ENCODE results near the gene KLK11.

Gene KLK11, protein sequence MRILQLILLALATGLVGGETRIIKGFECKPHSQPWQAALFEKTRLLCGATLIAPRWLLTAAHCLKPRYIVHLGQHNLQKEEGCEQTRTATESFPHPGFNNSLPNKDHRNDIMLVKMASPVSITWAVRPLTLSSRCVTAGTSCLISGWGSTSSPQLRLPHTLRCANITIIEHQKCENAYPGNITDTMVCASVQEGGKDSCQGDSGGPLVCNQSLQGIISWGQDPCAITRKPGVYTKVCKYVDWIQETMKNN

DNA sequence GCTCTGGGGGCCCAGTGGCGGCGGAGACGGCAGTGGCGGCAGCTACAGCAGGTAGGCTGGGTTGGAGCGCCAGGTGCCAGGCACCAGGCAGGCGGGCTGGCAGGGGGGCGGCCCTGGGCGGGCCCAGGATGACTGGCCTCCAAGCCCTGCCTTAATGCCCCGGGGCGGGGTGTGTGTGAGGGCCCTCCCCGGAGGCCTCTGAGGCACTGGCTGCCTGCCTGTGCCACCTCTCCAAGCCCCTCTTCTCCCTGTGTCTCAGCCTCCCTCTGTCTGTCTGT, at the start of gene KLK11:
Gene KLK11, minus strand, starts transcription at position 63 of the 278 bp plus-strand sequence. CDS start 985 bp downstream, outside the sequence.
- no peak for DNase-seq (ENCODE audit: low read depth)

- DNase-seq (ENCODE audit: low read depth): no peak
These were observed 49.6 kb upstream of the KLK11 start for GRCh38 chr19:51075998-51076397.

DNA sequence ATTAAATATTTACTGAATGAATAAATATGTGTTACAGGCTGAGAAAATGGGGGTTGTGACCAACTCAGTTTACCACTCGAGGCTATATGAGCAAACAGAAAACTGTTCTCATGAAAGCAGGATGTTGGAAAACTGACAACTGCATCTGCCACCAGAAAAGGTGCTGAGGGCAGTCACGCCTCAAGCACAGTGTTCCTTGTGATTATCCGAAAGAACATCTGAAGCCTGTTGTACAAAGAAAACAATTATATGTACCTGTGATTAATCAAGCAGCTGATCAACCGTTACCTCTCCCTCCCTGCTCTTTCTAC, 44.6 kb upstream of the KLK11 start:
- no peak for DNase-seq (ENCODE audit: low read depth)

DNA sequence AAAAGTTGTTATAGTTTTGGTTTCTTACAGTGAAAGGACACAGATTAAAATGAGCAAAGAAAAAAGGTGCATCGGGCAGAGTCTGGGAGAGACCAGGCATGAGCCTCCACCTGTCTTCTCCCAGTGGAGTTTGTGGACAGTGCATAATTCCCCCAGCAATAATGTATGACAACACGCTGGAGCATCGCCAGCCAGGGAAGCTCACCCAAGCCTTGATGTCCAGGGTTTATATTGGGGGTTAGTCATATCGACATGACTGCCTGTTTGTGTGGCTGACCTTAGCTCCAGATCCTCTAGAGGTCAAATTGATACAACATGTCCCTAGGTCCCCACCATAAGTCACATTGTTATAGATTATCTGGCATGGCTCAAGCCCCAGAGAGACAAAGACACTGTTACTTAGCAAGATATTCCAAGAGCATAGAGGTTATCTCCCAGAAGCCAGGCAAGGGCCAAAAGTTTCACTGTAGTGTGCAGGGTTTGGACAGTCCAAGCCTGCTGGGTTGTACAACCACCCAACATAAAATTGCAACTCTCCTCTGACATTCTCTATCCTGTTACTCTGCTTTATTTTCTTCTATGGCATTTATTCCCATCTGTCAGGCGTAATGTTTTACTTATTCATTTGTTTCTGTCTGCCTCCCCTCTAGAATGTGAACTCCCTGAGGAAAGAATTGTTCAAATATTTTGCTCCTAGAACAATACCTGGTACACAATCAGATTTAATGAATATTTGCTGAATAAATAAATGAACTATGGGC, 44.1 kb upstream of the KLK11 start:
- no peak for DNase-seq (ENCODE audit: low read depth)

- DNase-seq (ENCODE audit: low read depth): no peak
These were observed 40.2 kb upstream of the KLK11 start for GRCh38 chr19:51066393-51067186.

GRCh38 chr19:51065221-51065960, 39.0 kb upstream of the KLK11 start:
- DNase-seq (ENCODE audit: low read depth): no peak

DNA sequence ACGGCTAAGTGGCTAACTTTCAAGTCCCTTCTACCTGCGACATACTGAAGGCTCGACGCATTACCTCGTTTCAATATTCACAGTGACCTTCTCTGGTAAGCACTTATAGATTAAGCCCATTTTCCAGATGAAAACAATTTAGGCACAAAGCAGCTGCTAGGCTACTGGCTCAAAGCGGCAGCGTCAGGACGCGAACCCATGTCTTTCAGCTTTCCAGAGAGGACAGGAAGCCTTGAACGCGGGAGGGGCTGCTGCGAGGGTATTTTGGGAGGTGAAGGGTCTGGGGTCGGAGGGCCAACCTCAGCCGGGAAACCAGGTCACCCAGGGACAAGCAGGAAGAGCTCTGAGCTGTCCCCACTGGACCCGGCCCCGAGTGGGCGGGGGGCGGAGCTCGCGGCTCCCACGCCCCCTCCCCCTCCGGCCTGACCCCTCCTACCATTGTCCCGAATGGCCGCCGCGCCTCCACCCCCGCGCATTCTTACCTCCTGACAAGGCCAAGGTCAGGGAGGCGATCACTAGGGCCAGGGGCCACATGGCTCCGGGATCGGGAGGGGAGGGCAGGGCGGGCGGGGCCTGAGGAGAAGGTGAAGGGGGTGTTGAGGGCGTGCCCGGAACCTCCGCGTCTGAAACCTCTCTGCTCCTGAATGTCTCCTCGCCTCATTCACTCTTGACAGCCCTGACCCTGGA, 38.3 kb upstream of the KLK11 start, which contains the start of gene KLK13:
Gene KLK13, minus strand, starts transcription at position 559 of the 687 bp plus-strand sequence. Its CDS starts 25 bp downstream, at position 534.
- no peak for DNase-seq (ENCODE audit: low read depth)

DNA sequence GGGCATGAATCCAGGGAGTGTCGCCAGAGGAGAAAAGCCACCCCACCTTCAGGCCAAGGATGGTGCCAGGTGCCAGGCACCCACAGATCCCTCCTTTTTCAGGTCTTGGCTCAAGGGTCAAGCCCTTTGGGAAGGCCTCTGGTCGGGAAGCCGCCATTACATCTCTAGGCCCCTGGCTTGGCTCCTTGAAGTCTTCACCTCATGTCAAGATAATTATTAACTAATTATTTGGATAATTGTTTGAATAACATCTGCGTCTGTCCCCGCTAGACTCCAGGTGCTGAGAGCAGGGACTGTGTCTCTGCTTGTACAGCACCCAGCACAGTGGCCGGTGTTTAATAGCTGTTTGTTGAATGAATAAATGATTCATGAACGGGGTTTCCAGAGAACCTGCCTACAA, 37.2 kb upstream of the KLK11 start:
- DNase-seq (ENCODE audit: low read depth): no peak

GRCh38 chr19:51060973-51061372, 34.6 kb upstream of the KLK11 start:
- DNase-seq (ENCODE audit: low read depth): no peak

GRCh38 chr19:51060336-51060735, 33.9 kb upstream of the KLK11 start:
- no peak for DNase-seq (ENCODE audit: low read depth)

DNA sequence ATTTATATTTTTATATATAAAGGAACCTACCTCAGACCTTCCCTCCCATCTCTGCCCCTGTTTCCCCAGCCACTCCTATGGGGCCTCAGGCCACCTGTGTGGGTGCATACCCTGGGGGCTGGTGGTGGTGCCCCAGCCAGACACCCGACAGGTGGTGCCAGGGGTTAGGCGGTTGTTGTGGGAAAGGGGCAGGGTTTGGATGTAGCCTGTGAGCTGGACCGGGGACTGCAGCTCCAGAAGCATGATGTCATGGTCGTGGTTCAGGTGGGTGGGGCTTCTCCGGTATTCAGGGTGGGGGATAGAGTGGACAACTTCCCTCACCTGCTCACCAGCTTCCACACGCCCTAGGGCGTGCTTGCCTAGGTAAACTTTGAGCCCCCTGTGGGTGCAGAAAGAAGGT, 33.3 kb upstream of the KLK11 start:
- no peak for DNase-seq (ENCODE audit: low read depth)

- DNase-seq (ENCODE audit: low read depth): no peak
These were observed 29.4 kb upstream of the KLK11 start for GRCh38 chr19:51055866-51056265.

DNA sequence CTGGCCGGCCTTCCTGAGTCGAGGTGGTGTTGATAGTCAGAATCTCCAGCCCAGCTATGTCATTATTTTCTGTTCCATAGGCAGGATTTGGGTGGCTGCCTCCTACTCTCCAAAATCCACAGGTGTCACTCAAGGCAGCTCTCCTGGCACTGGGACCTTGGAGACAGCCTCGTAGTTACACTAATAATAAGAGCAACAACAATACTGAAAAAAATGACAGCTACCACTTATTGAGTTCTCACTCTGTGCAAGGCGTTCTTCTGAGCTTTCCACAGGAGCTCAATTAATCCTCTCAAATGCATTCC, 20.6 kb upstream of the KLK11 start:
- DNase-seq (ENCODE audit: low read depth): no peak

DNA sequence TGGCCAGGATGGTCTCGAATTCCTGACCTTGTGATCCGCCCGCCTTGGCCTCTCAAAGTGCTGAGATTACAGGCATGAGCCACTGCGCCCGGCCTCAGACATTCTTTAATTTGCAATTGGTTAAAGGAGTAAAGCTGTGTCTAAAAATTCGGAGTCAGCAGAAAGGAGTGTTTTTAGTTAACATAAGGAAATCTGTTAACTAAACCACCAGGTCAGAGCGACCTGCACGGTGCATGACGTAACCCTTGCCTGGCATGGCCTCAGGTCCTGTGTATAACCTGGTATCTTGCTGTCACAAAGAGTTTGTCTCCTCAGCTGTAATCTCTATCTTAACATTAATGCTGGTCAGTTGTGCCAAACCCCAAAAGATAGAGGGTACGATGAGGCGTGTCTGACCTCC, 17.9 kb upstream of the KLK11 start:
- DNase-seq (ENCODE audit: low read depth): no peak

DNA sequence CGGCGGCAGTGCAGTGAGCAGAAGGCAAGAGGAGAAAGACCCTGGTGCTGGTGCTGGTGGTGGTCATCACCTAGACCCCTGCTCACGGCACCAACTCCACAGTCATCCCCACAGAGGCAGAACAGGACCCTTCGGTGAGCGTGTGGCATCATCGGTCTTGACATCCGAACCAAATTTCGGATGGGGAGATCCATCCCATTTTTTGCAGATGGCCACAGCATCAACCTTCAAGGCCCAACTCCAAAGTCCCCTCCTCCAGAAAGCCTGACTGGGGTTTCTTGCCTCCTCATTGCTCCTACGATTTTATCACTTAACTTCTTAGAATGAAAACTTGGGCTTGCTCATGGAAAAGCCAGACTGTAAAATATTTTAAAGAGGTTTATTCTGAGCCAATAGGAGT, 17.1 kb upstream of the KLK11 start:
- no peak for DNase-seq (ENCODE audit: low read depth)

DNA sequence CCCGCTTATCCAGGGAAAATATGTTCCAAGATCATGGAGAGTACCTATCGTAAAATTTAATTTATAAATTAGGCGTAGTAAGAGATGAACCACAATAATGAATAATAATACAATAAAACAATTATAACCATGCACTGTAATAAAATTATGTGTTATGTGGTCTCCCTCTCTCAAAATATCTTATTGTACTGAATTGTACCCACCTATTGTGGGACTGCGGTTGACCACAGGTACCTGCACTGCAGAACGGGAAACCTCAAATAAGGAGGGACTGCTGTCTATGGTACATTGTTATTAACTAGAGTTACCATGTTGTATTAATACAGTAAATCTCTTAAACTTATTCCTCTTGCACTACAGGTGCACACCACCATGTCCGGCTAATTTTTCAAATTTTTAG, 13.7 kb upstream of the KLK11 start:
- DNase-seq (ENCODE audit: low read depth): no peak

GRCh38 chr19:51036519-51036918, 10.1 kb upstream of the KLK11 start:
- no peak for DNase-seq (ENCODE audit: low read depth)

- DNase-seq (ENCODE audit: low read depth): no peak
These were observed 8.3 kb upstream of the KLK11 start, which contains the start of gene KLK12 for GRCh38 chr19:51034704-51035103. TSS of gene KLK12 (minus strand) at chr19:51035002. CDS start at chr19:51034621, 381 bp downstream.

DNA sequence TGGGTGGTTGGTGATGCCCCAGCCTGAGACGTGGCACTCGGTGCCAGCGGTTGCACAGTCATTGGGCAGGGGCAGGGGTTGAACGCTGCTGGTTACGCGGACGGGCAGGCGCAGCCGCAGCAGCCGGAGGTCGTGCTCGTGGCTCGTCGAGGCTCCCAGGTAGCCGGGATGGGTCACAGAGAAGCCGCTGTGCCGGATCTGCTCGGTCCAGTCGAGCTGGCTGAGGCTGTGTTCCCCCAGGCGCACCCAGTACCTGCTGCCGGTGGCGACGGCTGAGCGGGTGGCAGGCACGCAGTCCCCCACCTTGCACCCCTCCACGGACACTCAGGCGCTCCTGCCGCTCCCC, 5.4 kb upstream of the KLK11 start:
- no peak for DNase-seq (ENCODE audit: low read depth)

DNA sequence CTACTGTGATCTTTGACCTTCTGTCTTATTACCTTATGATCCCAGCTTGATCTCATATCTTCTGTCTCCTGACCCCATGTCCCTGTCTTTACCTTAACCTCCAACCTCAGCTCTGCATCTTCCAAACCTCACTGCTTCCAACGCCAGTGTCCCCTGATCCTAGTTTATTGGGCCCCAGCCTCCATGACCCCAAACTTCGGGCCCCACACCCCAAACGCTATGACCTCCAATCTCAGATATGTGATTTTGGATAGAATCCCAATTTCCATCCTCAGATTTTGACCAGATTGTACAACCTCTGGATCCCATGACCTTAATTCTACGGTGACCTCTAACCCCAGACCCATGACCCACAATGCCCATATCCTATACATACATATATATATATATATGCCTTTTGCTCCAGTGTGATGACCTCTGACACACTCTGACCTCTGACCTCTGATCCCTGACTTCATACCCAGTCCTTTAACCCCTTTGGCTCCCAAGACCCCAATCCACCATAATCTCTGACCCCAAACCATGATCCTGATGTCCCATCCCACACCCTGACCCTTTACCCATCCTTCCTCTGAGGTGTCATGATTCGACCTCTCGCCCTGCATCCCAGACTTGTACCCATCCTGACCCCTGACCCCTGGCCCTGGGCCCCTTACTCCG, 4.9 kb upstream of the KLK11 start:
- no peak for DNase-seq (ENCODE audit: low read depth)

DNA sequence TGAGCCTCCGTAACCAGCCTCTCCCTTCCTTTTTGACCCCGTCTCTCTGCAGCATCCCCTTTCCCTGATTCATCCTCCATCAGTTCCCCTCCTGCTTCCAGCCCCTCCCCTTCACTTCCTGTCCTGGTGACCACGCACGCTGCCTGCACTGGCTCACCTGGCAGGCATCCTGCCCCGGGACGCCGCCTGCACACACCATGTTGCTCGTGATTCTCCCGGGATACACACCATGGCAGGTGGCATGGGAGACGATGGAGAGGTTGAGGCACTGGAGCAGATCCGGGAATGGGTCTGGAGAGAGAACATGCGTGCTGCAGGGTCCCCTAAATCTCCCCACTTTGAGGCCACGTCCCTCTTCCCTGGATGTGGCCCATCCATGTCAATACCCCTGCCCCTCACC, 4.2 kb upstream of the KLK11 start:
- DNase-seq (ENCODE audit: low read depth): no peak

GRCh38 chr19:51029718-51030117, 3.3 kb upstream of the KLK11 start:
- no peak for DNase-seq (ENCODE audit: low read depth)

All from stimulated activated CD8-positive, alpha-beta memory T cell treated with anti-CD3 and anti-CD28 coated beads, Interleukin-4, amount 100 ng/mL, for 24 hours (primary cell).